GM21825 (cell line): ENCODE measurements around the gene SYTL1.

Experiments used
- ATAC-seq: cut with Tn5 transposase; IDR thresholded peaks from one replicate; pipeline ENCODE4 v1.9.1; 2021; ENCODE audit warnings: mild to moderate bottlenecking, moderate library complexity; ENCODE audit not compliant: unreplicated experiment

SYTL1 gene

GRCh38 chr1:27316860-27317259, 25.0 kb upstream of the SYTL1 start:
- no peak for ATAC-seq

DNA sequence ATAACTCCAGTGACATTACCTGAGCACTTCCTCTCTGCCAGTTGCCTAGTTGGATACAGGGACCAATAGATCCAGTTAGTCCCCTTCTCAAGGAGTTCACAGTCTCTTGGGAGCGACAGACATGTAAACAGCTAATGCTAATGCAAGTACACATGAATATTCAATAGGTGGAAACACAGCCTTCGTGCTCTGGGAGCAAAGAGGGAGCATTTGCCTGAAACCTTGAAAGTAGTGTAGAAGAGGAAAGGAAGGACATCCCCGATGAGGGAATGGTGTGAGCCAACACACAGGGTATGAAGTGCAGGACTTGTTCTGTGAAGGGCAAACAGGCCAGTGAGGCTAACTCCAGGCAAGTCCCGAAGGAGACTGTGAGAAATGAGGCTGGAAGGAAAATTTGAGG, 23.7 kb upstream of the SYTL1 start:
- no peak for ATAC-seq

DNA sequence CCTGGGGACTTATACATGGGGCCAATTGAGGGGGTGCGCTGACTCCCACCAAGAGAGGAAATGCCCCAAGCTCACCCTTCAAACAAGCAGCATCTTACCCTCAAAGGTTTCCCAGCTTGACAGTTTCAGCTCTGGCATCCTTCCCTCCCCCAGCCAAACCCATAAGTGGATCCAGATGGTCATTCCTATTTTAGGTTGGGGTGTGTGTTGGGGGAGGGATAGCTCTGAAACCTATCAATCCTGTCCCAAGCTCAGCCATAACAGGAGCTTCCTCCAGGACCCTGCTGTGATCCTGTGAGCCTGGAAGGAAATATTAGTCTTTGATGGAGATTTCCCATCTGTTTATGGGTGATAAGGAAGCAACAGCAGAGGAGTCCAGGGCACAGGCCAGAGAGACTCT, 23.2 kb upstream of the SYTL1 start:
- ATAC-seq, result no peak

GRCh38 chr1:27321813-27322568, 19.8 kb upstream of the SYTL1 start, which contains the start of gene TMEM222:
Gene TMEM222 (plus strand): TSS chr1:27322163. CDS start chr1:27322198, 35 bp downstream.
- peak; percentile 93 for ATAC-seq

GRCh38 chr1:27322569-27323240, 19.1 kb upstream of the SYTL1 start:
- ATAC-seq, result no peak

DNA sequence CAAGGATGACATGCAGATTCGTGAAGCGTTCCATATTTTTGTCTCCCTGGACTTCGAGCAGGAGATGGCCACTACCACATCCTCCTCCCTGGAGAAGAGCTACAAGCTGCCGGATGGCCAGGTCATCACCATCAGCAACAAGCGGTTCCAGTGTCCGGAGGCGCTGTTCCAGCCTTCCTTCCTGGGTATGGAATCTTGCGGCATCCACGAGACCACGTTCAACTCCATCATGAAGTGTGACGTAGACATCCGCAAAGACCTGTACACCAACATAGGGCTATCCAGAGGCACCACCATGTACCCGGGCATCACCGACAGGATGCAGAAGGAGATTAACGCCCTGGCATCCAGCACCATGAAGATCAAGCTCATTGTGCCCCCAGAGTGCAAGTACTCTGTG, 16.5 kb upstream of the SYTL1 start:
- ATAC-seq, result no peak

- ATAC-seq, result no peak
These were observed 13.9 kb upstream of the SYTL1 start for GRCh38 chr1:27327964-27328363.

DNA sequence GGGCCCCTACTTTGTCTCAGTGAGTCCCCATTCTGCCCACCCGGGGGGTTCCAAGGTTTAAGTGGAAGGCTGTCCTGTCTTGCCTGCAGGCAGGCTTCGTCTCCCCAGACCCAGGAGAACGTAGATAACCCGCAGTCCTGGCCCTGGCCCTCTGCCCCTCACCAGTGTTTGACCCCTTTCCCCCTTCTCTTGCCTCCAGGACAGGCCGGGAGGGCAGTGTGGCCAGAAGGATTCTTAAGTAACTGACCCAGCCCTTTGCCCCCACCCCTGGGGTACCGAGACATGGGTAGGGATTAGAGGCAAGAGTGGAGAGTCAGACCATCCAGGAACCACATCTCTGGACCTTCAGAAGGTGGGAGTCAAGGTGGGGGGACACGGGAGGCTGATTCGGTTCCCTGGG, 11.0 kb upstream of the SYTL1 start:
- ATAC-seq, result no peak

DNA sequence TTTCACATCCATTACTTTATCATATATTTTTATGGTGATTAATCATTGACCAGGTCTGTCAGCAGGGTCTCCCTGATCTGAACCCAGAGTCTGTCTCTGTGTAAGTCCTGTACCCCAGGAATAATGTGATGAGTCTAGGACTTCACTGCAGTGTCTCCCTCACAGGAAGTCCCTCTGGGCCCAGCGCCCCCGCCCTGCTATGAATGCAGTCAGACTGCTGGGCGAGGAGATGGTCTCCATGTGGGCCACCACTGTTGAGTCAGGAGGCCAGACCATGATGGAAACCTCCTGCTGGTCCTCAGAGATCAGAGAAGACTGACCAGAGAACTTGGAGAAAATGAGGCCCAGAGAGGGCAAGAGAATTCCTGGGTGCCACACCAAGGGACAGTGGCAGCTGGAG, 10.4 kb upstream of the SYTL1 start:
- ATAC-seq, result no peak

DNA sequence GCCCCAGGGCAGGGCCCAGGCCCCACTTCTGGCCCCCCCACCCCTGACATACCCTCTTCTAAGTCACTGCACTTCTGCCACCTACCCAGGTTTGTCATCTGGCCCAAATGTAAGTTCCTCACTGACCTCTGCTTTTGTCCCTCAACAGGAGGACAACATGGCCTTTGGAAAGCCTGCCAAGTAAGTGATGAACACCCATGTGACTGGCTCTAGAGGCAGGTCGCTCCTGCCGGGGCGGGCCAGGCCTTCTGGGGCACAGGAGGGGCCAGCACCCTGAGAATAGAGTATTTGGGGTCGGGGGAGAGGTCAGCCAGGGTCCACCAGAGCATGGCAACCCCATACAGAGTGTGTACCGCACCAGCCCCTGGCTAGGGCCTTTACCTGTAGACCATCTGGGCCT, 9.9 kb upstream of the SYTL1 start:
- ATAC-seq, result no peak

DNA sequence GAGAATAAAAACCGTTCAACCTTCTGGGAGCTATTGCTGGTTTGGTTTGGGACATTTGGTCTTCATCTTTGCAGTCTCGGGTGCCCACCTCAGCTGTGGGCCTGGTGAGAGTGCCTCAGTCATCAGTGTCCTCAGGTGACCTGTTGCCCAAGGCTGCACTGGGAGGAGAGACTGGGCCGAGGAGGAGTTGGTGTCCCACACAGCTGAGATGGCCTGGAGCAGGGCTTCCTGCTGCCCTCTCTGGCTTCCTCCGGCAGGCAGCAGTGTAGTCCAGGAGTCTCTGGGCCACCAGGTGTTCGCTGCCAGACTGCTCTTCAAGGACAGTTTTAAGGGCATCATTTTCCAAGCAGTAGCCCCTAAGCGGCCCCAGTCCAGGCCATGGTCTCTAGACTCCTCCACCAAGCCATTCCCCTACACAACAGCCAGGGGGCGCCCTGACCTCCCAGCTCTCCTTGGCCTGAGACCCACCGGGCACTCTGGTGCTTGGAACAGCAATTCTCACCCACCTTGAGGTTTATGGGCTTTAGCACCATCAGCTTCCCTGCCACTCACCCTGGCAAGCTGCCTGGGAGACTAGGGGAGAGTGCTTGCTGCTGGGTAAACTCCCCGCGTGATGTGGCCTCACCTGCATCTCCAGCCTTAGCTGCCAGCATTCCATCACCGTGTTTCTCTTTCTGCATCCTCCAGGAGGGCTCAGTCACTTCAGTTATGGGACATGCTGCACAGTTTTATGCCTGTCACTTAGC, 9.1 kb upstream of the SYTL1 start:
- ATAC-seq, result no peak

DNA sequence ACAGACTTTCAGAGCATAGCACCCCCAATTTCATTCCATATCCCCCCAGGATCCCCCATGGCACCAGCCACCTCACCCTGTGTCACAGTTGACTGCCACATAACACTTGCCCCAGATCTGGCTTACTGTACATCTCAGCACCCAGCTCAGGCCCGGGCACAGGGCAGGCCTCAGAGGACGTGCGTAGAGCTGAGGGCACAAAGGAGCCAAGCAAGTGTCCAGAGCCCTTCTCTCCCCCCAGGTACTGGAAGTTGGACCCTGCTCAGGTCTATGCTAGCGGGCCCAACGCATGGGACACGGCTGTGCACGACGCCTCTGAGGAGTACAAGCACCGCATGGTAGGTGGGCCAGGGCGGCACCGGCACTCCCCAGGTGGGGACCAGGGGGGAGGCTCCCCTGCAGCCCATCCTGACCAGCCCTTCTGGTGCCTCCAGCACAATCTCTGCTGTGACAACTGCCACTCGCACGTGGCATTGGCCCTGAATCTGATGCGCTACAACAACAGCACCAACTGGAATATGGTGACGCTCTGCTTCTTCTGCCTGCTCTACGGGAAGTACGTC, 8.0 kb upstream of the SYTL1 start:
- no peak for ATAC-seq

- no peak for ATAC-seq
These were observed 6.1 kb upstream of the SYTL1 start for GRCh38 chr1:27335506-27336422.

DNA sequence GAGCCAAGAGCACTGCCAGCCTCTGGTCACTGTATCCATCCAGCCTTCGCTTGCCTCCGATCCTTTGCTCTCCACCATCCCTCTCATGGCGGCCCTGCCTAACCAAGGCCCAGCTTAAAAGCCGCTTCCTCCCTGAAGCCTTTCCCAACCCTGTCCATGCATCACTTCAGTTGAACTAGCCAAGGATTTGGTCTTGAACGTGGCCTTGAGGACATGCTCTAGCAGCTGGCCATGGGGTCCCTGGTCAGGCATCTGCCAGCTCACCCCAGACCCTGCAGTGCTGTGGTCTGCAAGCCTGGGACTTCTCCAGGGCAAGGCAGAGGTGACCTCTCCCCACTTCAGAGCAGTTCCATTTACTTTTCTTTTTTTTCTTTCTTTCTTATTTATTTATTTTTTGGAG, 5.1 kb upstream of the SYTL1 start:
- no peak for ATAC-seq

DNA sequence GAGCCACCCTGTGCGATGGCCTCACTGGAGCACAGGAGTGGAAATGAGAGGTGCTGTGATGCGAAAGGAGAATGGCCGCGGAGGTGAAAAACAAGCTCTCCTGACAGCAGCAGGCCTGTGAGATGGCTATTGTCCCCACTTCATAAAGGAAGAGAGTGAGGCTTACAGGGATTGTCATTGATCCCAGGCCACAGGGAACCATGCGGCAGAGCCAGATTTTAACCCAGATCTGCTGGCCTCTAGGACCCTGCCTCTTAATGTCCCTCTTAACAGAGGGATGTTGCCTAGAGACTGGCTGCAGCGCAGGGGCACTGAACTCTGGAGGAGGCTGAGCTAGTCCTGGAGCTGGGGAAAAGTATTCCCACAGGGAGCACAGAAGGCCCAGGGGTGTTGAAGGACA, 3.1 kb upstream of the SYTL1 start:
- no peak for ATAC-seq

- no peak for ATAC-seq
These were observed 2.6 kb upstream of the SYTL1 start for GRCh38 chr1:27339213-27339612.

- ATAC-seq, result no peak
These were observed 562 bp downstream of the SYTL1 start for GRCh38 chr1:27342391-27342777.

DNA sequence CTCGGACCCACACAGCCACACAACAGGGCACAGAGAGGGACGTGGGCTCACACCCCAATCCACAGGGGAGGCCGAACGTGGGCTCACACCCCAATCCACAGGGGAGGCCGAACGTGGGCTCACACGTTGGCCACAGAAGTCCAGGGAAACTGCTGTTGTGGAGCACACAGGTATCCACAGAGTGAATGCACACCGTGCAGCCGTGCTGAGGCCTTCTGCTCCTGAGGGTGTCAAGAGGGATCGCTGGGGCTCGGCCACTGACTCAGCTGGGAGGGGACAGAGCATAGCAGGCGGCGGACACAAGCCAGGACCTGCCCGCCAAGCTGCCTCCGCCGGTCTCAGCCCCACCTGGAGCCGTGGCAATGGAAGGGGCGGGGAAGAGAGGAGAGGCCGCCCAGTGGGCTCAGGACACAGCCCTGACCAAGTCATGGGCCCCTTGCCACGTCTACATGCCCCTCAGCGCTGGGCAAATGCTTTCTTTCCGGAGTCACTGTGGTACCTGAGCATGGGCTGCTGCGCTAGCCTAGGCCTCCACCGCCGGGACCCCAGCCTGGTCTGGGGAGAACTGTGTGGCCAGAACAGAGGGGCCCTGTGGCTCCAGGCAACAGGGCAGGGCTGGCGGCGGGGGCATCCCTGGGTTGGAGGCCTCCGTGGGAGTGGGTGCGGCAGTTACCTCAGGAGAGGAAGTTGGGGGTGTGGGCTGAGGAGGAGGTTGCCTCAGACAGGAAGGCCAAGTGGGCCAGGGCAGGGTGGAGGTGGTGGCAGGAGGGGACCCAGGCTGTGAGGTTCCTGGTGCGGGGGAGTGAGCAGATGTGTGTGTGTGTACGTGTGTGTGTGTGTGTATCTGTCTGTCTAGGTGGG, 1.2 kb downstream of the SYTL1 start:
- ATAC-seq, result no peak

DNA sequence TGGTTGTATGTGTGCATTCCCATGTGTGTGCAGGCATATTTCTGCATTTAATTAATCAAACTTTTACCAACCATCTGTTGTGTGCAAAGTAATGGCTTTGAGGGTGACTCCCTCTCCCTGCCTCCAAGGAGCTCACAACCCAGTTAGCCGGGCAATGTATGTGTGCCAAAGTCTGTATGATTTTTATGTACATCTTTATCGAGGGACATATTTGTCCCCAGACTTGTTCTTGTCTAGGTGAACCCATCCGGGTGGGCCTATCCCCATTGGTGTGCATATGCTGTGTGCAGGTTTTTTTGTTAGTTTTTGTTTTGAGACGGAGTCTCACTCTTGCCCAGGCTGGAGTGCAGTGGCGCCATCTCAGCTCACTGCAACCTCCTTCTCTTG, 1.8 kb downstream of the SYTL1 start:
- no peak for ATAC-seq

GRCh38 chr1:27345272-27345671, 3.5 kb downstream of the SYTL1 start:
- no peak for ATAC-seq
